GM19438 (cell line): ENCODE measurements around the gene DYNAP.

Experiments
- ATAC-seq: cut with Tn5 transposase; IDR thresholded peaks from one replicate; pipeline ENCODE4 v1.9.1; 2021; ENCODE audit warnings: low read depth; ENCODE audit not compliant: unreplicated experiment

The DYNAP gene

DNA sequence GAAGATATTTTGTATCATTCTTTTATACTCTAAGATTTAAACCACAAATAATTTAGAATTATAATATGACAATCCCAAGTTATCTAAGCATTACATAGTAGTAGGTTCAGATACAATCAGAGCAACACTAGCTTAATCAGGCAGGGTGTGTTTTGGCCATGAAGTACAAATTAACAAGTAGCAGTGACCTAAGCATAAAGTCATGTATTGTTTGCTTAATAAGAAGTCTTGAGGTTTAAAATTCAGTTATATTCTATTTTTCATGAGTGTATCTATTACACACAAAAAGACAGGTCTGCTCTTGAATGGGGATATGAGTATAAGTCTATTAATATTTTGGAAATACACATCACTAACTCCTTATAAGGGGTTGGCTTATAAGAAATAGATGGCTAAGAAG lies 39.9 kb downstream of the DYNAP start:
- no peak for ATAC-seq

DNA sequence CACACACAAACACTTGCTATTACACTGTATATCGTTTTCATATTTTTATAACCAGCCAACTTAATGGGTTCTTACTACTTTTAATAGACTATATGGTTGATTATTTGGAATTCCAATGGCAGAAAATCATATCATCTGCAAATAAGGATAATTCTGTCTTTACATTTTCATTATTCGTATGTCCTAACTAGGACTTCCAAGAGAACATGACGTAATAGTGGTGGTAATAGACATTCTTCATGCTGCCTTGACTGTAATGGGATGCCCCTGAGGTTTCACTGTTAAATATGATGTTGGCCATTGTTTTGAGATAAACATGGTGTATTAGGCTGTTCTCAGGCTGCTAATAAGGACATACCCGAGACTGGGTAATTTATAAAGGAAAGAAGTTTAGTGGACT lies 45.2 kb downstream of the DYNAP start:
- ATAC-seq: no peak

DNA sequence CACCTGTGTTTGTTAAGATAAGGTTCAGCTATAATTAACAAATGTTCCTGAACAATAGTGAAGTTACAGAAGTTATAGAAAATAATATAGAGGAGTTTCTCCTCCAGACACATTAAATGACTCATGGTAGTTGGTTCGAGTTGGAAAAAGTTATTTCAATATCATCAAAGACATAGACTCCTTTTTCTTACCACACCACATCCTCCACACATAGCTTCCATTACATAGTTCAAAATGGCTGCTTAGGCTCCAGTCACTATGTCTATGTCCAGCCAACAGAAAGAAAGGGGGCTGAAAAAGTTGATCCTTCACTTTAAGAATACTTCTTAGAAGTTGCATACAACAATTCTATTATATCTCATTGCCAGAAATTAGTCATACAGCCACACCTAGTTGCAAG lies 50.7 kb downstream of the DYNAP start:
- no peak for ATAC-seq

DNA sequence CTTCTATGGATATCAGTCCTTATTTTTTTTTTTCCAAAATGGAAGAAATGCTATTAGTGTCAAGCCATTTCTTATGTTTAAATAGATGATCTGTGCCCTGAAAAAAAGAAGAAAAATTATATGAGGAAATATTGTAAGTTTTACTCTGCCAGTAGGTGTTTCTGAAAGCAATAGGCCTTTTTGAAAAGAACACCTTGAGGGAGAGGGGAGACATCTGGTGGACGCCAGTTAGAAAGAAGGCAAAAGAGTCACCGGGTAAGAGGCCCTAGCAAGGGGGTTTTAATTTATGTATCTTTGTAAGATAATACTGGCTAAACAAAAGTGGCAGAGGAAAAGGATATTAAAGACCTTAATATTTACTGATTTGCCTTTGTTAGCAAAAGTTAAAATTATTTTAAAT lies 56.1 kb downstream of the DYNAP start:
- ATAC-seq: no peak
